WI38 (cell line): ENCODE results near the gene ANK3.
"Not testable (repeated sequence)": the region's sequence is repeated elsewhere in the genome, so short reads cannot be mapped to it uniquely, and the experiment has no call there.

Experiments
- H3K4me3 ChIP-seq: 2 replicates; pipeline ENCODE4 v1.5.1; 2011; ENCODE audit warnings: low read depth, mild to moderate bottlenecking, control low read depth, low read length
- TF ChIP-seq, protein P1 (sequence below): IDR thresholded peaks from 2 replicates; pipeline ENCODE4 v1.5.1; 2012; ENCODE audit warnings: low read depth, mild to moderate bottlenecking, control low read depth, low read length

The ANK3 gene

DNA sequence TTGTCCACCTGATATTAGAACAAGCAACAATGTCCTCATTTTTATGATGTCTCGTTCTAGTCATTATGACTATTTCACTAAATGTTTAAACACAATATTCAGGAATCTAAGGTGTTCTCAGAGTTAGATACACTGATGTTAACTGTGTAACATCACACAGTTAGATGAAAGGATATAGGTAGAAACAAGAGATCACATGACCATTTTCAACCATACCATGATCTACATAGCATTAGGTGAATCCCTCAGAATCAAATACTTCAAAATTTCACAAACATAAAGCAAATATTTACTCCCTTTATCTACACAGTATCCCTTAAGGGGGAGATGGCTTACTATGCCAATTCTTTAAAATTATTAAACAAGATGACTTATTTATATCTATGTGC, 90.3 kb downstream of the ANK3 start:
- TF ChIP-seq, protein P1, sequence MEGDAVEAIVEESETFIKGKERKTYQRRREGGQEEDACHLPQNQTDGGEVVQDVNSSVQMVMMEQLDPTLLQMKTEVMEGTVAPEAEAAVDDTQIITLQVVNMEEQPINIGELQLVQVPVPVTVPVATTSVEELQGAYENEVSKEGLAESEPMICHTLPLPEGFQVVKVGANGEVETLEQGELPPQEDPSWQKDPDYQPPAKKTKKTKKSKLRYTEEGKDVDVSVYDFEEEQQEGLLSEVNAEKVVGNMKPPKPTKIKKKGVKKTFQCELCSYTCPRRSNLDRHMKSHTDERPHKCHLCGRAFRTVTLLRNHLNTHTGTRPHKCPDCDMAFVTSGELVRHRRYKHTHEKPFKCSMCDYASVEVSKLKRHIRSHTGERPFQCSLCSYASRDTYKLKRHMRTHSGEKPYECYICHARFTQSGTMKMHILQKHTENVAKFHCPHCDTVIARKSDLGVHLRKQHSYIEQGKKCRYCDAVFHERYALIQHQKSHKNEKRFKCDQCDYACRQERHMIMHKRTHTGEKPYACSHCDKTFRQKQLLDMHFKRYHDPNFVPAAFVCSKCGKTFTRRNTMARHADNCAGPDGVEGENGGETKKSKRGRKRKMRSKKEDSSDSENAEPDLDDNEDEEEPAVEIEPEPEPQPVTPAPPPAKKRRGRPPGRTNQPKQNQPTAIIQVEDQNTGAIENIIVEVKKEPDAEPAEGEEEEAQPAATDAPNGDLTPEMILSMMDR, result no peak
- H3K4me3 ChIP-seq, result no peak overlapping the region

DNA sequence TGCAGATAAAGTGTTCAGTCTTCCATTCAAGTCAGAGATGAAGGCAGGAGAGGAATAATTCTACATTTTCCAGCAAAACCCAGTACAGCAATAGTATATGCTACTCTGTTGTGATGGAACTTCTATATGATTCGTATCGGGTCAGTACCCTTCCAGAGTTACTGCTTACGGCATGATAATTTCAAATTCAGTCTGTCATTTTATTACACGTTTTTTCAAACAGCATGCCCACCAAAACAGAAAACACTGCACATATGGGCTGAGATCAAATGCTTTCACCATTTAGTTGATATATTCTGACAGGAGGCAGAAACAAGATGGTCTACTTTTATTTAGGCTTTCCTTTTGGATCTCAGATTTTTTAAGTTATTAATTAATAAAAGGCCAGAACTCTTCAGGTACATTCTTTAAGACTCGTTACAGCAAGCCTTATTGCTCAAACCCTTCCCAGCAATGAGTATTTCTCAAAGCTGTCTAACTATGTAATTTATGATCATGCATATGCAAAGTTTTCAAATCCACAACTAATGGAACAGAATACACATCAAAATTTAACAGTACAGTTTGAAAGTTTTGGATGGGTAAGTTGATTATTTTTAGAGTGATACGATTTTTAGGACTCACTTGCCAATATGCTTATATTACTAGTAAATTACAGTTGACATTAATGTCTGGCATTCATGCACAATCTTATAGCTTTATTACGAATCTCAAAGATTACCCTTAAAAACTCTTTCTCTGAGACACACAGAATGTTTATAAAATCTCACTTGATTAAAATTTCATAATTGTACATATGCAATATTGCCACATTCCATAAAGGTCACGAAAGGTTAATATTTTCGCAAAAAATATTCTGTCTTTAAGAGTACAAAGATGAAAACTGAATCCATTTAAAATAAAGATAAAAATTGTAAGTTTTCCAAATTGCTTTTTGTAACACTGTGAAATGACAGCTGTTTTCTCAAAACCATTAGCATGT, 91.0 kb downstream of the ANK3 start:
- H3K4me3 ChIP-seq, result no peak overlapping the region
- TF ChIP-seq, protein P1, result no peak

DNA sequence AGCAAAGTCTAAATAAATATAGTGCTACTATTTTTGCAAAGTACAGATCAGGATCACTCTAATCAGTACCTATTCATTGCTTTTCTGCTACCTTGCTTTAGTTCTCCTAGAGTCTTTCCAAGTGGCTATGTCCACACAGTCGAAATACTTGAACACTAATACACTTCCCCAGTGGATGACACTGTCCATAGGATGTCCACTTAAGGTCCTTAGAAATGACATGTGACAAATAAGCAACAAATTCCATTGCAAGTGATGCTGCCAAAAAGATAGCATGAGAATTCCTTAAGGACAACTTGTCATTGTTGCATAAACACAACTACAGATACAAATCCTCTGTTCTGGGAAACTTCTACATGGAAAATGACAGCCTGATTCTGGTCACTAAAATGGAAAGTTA, 93.6 kb downstream of the ANK3 start:
- H3K4me3 ChIP-seq, result no peak overlapping the region
- TF ChIP-seq, protein P1, result no peak

DNA sequence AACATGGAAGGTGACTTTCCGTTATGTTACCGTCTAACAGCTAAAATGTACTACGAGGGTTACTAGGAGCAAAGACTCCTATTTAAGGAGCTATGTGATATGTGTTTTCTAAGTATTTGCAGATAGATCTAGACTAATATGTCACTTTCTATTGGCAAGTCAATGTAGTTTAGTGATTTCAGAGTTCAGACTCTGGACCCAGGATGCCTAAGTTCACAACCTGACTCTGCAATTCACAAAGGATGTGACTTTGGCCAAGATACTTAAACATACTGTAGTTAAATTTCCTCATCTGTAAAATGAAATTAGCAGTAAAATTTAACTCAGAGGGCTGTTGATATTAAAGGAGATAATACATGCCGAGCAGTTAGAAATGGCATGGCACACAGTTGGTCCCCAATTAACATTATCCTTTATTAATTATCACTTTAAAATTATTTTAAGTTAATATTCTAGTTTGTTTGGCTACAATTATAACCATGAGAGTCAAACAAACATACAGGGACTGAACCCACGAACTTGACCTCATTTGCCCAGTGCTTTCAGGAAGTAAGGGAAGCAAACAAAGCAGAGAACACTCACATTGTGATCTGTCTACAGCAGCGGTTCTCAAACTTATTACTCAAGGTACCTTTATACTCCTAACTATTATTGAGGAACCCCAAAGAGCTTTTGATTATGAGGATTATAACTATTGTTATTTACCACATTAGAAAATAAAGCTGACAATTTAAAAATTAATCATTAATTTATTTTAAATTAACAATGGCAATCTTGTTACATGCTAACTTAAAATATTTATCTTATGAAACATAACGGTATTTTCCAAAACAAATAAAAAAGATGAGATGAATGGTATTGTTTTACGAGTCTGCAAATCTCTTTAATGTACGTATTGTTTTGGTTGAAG, 94.4 kb downstream of the ANK3 start:
- TF ChIP-seq, protein P1, result no peak
- H3K4me3 ChIP-seq, result no peak overlapping the region

DNA sequence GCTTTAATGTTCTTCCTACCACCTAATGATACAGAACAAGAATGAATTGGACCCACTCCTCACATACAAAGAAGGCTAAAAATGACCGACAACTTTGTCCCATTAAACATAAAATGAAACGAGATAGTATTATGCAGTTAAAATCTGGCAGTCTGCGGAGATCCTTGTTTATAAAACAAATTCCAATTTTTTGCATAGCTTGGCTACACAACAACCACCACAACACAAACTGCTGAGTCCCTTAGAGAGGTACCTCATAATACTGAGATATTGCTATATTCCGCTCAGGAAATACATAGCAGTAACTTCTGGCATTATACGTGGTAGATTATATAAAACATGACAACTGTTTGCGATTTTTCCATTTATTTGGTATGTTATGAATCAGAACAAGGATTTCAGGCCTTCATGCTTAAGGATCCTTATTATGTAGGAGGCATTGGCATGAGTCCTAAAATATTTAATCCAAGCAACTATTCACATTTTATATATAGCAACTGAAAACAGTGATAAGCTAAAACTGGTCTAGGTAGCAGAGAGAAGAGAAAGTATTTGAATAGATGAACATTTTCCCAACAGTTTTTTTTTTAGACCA, 96.0 kb downstream of the ANK3 start:
- TF ChIP-seq, protein P1, result no peak
- no peak overlapping the region for H3K4me3 ChIP-seq

DNA sequence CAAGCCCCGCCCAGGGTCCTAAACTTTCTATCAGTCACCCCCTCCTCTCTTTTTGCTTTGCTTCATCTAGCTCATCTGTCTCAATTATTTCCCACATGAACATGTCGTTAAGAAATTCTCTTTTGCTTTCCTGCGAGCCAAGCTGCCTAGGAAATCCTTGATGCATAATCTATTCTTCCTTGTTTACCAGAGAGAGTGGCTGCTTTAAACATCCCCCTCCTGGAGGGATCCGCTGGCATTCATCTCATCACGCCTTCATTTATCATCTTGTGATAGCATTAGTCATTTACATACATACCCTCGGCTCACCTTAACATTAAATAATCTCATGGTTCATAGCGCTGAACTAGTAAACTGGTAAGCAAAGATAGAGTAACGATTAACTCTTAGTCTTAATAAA, 96.7 kb downstream of the ANK3 start:
- H3K4me3 ChIP-seq, result no peak overlapping the region
- TF ChIP-seq, protein P1, result no peak

DNA sequence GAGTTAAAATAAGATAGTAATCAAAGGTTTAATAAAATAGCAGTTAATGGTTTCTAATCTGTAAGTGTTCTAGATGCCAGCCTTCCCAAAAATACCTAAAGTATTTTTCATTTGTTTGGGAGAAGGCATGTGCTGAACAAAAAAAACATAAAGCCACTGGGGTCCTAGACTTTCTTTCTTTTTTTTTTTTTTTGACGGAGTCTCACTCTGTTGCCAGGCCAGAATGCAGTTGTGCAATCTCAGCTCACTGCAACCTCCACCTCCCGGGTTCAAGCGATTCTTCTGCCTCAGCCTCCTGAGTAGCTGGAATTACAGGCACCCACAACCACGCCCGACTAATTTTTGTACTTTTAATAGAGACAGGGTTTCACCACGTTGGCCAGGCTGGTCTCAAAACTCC, 97.1 kb downstream of the ANK3 start:
- not testable (repeated sequence) for H3K4me3 ChIP-seq
